ENCODE results near the gene OGFR.

Gene OGFR

DNA sequence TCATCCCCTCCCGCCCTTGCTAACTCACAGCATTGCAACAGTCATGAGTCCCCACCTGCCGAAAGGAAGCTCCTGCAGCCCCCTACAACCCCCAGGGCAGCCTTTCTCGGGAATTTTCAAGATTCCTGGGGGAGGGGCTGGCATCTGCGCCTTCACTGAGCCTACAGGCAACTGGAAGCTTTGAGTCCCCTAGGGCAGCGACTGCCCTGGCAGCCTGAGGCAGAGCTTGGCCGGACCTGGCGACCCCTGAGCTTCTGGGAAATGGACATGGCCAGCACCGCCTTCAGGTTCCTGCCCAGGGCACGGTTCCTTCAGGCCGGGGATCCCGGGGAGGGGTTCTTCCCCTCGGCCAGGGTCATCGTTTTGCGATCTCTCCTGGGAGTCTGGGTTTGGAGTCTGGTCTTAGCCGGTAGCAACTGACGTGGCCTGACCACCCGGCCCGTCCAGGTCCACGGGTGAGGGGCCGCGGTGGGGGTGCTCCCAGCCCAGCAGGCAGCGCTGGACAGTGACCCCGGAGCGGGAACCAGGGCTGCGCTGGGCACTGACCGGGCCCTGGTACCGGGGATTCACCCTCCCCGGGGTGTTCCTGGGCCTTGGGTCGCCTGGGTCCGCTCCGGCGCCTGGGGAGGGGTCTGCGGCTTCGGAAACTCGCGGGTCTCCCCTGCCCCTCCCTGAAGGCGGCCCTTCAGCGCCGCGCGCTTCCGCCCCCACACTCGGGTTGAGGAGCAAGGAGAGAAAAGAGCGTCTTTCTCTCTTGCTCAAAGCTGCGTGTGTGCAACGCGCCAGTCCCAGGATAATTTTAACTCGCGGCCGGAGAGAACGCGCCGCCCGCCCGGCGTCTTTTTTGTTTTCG lies 11.6 kb downstream of the OGFR start:
- no peak for DNase-seq

DNA sequence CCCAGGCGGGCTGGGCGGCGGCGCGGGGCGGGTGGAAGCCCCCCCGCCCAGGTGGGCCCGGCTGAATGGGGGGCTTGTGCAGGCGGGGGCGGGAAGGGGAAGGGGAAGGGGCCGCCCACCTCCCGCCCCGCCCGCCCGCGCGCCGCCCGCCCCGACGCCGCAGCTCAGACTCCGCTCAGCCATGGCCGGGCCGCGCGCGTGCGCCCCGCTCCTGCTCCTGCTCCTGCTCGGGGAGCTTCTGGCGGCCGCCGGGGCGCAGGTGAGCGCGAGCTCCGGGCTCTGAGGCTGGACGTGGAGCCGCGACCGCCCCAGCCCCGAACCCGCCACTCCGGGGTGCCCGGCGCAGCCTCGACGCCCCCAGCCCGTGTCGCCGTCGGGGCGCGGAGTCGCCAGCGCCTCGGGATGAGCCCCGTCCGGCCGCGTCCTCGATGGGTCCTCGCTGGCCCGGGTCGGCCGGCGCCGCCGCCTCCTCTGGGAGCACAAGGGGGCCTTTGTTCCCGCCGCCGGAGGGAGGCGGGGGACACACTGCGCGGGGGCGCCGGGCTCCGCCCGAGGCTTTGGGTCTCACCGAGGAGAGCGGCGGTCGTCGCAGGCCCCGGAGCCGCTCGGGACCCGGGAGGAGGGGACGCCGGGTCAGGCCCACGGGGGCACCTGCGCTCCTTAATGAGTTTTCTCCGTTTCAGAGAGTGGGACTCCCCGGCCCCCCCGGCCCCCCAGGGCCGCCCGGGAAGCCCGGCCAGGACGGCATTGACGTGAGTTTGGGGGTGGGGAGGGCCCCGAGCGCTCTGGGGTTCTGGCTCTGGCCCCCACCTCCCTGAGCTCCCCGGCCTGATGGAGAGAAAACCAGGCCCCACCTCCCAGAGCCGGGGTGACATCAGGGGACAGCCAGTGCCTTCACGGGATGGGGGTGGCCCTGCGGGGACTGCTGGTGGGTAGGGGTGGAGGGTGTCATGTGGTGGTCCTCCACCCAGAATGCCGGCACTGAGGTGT lies 12.5 kb downstream of the OGFR start, which contains the start of gene COL9A3:
Gene COL9A3, plus strand, starts transcription at position 167 of the 990 bp plus-strand sequence. Its CDS starts 15 bp downstream, at position 182.
- DNase-seq, result no peak

GRCh38 chr20:62817975-62818591 lies 13.4 kb downstream of the OGFR start:
- DNase-seq, result no peak

- no peak for DNase-seq
Observed at GRCh38 chr20:62818592-62819493, 14.2 kb downstream of the OGFR start.

GRCh38 chr20:62819494-62820174 lies 15.0 kb downstream of the OGFR start:
- DNase-seq, result no peak

- no peak for DNase-seq
Observed at GRCh38 chr20:62820208-62820961, 15.8 kb downstream of the OGFR start.

- DNase-seq, result no peak
Observed at GRCh38 chr20:62820962-62821725, 16.5 kb downstream of the OGFR start.

DNA sequence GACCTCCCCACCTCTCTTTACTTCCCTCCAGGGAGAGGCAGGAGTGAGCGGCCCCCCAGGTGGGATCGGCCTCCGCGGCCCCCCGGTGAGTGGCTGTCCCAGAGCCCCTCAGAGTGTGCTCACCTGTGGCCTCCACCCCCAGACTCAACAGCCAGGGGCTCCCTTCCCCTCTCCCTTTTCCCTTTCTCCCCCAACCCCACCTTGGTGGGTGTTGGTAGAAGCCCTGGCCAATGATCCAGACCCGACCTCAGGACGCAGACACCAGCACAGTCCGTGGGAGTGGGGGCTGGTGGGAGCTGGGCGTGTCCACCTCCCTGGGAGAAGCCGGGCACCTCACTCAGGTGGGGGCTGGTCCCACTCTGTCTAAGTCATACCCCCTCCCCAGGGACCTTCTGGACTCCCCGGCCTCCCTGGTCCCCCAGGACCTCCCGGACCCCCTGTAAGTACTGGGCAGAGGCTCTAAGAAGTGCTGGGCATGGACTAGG lies 17.1 kb downstream of the OGFR start:
- DNase-seq, result no peak

DNA sequence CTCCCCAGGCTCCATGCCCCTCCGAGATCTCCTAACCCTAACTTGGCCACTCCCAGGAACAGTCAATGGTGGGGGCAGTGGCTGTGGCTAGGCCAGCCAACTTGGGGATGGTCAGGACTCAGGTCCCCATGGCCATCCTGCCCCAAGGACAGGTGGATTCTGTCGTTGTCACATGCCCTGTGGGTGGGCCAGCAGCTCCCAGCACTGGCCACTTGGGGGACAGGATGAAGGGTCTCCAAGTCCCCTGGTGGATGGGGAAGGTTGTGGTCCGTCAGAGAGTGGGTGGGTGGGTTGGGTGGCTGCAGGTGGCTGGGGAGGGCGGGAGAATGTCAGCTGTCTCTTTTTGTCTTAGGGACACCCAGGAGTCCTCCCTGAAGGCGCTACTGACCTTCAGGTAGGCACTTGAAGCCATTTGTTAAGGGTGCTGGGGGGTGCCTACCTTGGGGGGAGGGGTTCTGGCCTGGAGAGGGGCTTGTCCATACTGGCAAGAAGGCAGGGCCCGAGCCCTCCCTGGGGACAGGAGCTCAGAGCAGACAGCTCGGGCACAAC lies 17.7 kb downstream of the OGFR start:
- no peak for DNase-seq

GRCh38 chr20:62822788-62823651 lies 18.4 kb downstream of the OGFR start:
- DNase-seq, result no peak

- DNase-seq, result no peak
Observed at GRCh38 chr20:62823688-62824475, 19.2 kb downstream of the OGFR start.

DNA sequence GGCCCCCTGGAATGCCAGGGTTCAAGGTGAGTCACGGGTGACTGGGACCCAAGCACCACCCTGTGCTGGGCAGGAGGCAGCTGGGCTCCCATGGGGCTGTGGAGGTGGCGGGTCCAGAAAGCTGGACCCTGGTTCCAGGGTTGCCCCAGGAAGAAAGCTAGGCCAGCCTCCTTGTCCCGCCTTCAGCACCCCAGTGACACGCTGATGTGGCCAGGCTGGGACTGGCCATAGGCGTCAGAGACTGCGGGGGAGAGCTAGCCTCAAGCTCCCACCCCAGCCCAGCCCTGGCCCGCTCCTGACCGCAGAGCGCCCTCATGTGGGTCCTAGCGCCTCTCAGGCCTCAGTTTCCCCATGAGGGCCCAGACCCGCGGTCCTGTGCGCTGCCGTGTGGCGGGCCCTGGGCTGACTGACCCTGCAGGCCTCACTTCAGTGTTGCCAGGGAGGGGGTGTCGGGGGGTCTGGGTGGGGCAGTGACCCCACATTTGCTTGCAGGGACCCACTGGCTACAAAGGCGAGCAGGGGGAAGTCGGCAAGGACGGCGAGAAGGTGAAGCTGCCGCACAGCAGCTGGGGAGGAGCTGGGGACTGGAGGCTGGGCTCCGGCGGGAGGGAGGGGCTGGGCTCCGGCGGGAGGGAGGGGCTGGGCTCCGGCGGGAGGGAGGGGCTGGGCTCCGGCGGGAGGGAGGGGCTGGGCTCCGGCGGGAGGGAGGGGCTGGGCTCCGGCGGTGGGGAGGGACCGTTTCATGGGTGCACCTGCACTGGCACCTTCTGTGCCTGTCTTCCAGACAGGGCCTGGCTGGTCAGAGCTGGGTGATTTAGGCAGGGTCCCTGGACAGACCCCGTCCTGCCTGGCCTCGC lies 20.1 kb downstream of the OGFR start:
- no peak for DNase-seq

DNA sequence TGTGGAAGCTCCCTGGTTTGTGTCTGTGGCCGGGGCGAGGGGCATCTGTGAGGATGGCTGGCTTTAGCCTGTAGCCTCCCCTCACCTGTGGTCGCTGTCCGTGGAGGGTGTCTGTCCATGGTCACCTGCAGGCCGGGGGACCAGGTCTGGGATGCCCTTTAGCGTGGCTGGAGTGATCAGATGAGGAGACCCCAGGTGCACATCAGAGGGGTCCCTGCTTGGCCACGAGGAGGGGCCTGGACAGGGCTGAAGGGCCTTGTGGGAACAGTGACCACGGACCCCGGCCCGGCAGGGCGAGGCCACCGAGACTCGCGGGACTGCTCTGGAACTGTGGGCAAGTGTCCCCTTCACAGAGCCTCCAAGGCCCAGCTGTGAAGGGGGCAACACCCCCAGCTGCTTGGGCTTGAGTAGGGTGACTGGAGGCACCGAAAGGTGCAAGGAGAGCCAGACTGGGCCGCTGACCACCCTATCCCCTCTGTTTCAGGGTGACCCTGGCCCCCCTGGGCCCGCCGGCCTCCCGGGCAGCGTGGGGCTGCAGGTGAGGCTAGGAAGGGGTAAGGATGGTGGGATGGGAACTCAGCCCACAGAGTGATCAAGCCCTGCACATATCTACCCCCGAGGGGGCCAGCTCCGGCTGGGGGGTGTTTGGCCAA lies 20.8 kb downstream of the OGFR start:
- no peak for DNase-seq

- no peak for DNase-seq
Observed at GRCh38 chr20:62825986-62826645, 21.5 kb downstream of the OGFR start.

DNA sequence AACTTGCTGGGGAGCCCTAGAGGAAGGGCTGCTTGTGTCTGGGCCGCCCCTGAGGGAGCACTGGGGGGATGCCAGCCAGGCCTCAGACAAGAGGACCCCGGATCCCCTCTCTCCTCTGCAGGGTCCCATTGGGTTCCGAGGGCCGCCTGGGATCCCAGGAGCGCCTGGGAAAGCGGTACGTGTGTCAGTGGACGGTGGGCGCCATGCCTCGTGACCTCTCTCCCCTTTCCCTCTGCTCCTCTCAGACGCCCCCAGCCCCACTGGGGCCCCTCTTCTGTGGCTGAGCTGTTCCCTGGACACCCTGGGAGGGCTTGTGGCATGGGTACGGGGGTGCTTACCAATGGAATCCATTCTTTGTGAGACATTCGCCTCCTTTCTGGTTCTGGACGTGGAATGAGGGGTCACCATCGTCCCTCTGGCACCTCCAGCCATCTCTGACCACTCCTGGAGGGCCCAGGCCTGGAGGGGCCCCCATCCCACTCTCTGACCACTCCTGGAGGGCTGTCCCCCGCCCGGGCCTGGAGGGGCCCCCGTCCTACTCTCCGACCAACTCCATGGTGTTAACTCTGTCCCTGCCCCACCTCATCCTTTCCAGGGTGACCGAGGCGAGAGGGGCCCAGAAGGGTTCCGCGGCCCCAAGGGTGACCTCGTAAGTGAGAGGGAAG lies 22.1 kb downstream of the OGFR start:
- DNase-seq, result no peak

Measured in NCI-H1417 treated with DMSO at 0.1 percent for 48 hours (cell line).